ENCODE measurements around the gene ID2.

ID2 gene

GRCh38 chr2:8667896-8668512 is 13.9 kb upstream of the ID2 start:
- in situ Hi-C loops (cut with HindIII; ENCODE audit: low sequenced_read_pairs) = no loop called here

- in situ Hi-C loops (cut with HindIII; ENCODE audit: low sequenced_read_pairs) = no loop called here
Measured at GRCh38 chr2:8669157-8669817, 12.6 kb upstream of the ID2 start.

- in situ Hi-C loops (cut with HindIII; ENCODE audit: low sequenced_read_pairs) = no loop called here
Measured at GRCh38 chr2:8670580-8670979, 11.3 kb upstream of the ID2 start.

GRCh38 chr2:8671176-8671575 is 10.7 kb upstream of the ID2 start:
- in situ Hi-C loops (cut with HindIII; ENCODE audit: low sequenced_read_pairs) = no loop called here

GRCh38 chr2:8671802-8672201 is 10.1 kb upstream of the ID2 start:
- in situ Hi-C loops (cut with HindIII; ENCODE audit: low sequenced_read_pairs) = no loop called here

- in situ Hi-C loops (cut with HindIII; ENCODE audit: low sequenced_read_pairs) = no loop called here
Measured at GRCh38 chr2:8672940-8673339, 8.9 kb upstream of the ID2 start.

- in situ Hi-C loops (cut with HindIII; ENCODE audit: low sequenced_read_pairs) = no loop called here
Measured at GRCh38 chr2:8673381-8673780, 8.5 kb upstream of the ID2 start.

- in situ Hi-C loops (cut with HindIII; ENCODE audit: low sequenced_read_pairs) = no loop called here
Measured at GRCh38 chr2:8674420-8675009, 7.3 kb upstream of the ID2 start.

GRCh38 chr2:8675543-8675942 is 6.3 kb upstream of the ID2 start:
- in situ Hi-C loops (cut with HindIII; ENCODE audit: low sequenced_read_pairs) = no loop called here

- in situ Hi-C loops (cut with HindIII; ENCODE audit: low sequenced_read_pairs) = no loop called here
Measured at GRCh38 chr2:8676191-8676920, 5.5 kb upstream of the ID2 start.

- in situ Hi-C loops (cut with HindIII; ENCODE audit: low sequenced_read_pairs) = no loop called here
Measured at GRCh38 chr2:8676921-8677645, 4.8 kb upstream of the ID2 start.

- in situ Hi-C loops (cut with HindIII; ENCODE audit: low sequenced_read_pairs) = no loop called here
Measured at GRCh38 chr2:8677646-8678592, 3.9 kb upstream of the ID2 start.

- in situ Hi-C loops (cut with HindIII; ENCODE audit: low sequenced_read_pairs) = no loop called here
Measured at GRCh38 chr2:8678731-8679566, 2.9 kb upstream of the ID2 start.

GRCh38 chr2:8679567-8679826 is 2.4 kb upstream of the ID2 start:
- in situ Hi-C loops (cut with HindIII; ENCODE audit: low sequenced_read_pairs) = no loop called here

- in situ Hi-C loops (cut with HindIII; ENCODE audit: low sequenced_read_pairs) = loop anchor here (10.0 kb wide), 1 partner anchor 125 kb away; no protein-coding TSS in a partner anchor
Measured at GRCh38 chr2:8679827-8680731, 1.8 kb upstream of the ID2 start.

GRCh38 chr2:8680822-8681760 is 765 bp upstream of the ID2 start:
- in situ Hi-C loops (cut with HindIII; ENCODE audit: low sequenced_read_pairs) = loop anchor here (10.0 kb wide), 1 partner anchor 126 kb away; no protein-coding TSS in a partner anchor
